ENCODE data around the gene CBL. TPM values are rescaled to one million over a fixed set of nuclear protein-coding genes. Genes with fewer than 3 reads are reported as not detected.
"Not testable (repeated sequence)": the region's sequence is repeated elsewhere in the genome, so short reads cannot be mapped to it uniquely, and the experiment has no call there.

CBL gene
- total RNA-seq, 1 donor = 20.7 TPM

- no peak for TF ChIP-seq CTCF (IDR thresholded peaks at IDR 0.05; ENCODE audit: insufficient read depth, low read depth, low read length)
- no peak overlapping the region for H3K4me3 ChIP-seq (ENCODE audit: low read depth, low read length)
- peak; percentile 33 for DNase-seq (ENCODE audit: low read depth)
Measured at GRCh38 chr11:119175493-119176077, 30.6 kb upstream of the CBL start.

- no peak for TF ChIP-seq CTCF (IDR thresholded peaks at IDR 0.05; ENCODE audit: insufficient read depth, low read depth, low read length)
- no peak overlapping the region for H3K4me3 ChIP-seq (ENCODE audit: low read depth, low read length)
- DNase-seq (ENCODE audit: low read depth) = no peak
Measured at GRCh38 chr11:119178166-119178680, 27.9 kb upstream of the CBL start.

- TF ChIP-seq CTCF (IDR thresholded peaks at IDR 0.05; ENCODE audit: insufficient read depth, low read depth, low read length) = no peak
- H3K4me3 ChIP-seq (ENCODE audit: low read depth, low read length) = no peak overlapping the region
Measured at GRCh38 chr11:119179342-119179741, 26.8 kb upstream of the CBL start.

GRCh38 chr11:119179983-119180382, 26.2 kb upstream of the CBL start:
- no peak for TF ChIP-seq CTCF (IDR thresholded peaks at IDR 0.05; ENCODE audit: insufficient read depth, low read depth, low read length)
- no peak for DNase-seq (ENCODE audit: low read depth)
- H3K4me3 ChIP-seq (ENCODE audit: low read depth, low read length) = no peak overlapping the region

More at GRCh38 chr11:119179342-119179741, 26.8 kb upstream of the CBL start:
- no peak for DNase-seq (ENCODE audit: low read depth)

GRCh38 chr11:119180729-119181676, 25.1 kb upstream of the CBL start:
- H3K4me3 ChIP-seq (ENCODE audit: low read depth, low read length) = no peak overlapping the region
- no peak for DNase-seq (ENCODE audit: low read depth)
- no peak for TF ChIP-seq CTCF (IDR thresholded peaks at IDR 0.05; ENCODE audit: insufficient read depth, low read depth, low read length)

GRCh38 chr11:119181677-119182412, 24.3 kb upstream of the CBL start:
- TF ChIP-seq CTCF (IDR thresholded peaks at IDR 0.05; ENCODE audit: insufficient read depth, low read depth, low read length) = no peak
- no peak for DNase-seq (ENCODE audit: low read depth)
- H3K4me3 ChIP-seq (ENCODE audit: low read depth, low read length) = no peak overlapping the region

GRCh38 chr11:119184399-119184798, 21.7 kb upstream of the CBL start:
- DNase-seq (ENCODE audit: low read depth); H3K4me3 ChIP-seq (ENCODE audit: low read depth, low read length): not testable (repeated sequence)

Data from fibroblast of villous mesenchyme (primary cell).